Esophagus (tissue), 2 donors: Measurements from ENCODE around the gene ASH1L. TPM values are rescaled to one million over a fixed set of nuclear protein-coding genes. Genes with fewer than 3 reads are reported as not detected.
"Not testable (repeated sequence)": the region's sequence is repeated elsewhere in the genome, so short reads cannot be mapped to it uniquely, and the experiment has no call there.

ENCODE experiments used
- H3K27ac ChIP-seq, 2 donors: one replicate each; pipeline ENCODE4 v1.5.1; 2013; ENCODE audit warnings: low read depth in 2 of 2, mild to moderate bottlenecking in 2 of 2, inconsistent platforms in 1 of 2, low read length in 1 of 2, moderate library complexity in 1 of 2
- H3K27me3 ChIP-seq, 2 donors: one replicate each; pipeline ENCODE4 v1.6.1; 2013; ENCODE audit warnings: low read length in 2 of 2, control low read depth in 1 of 2, mild to moderate bottlenecking in 1 of 2; ENCODE audit not compliant: insufficient read depth in 2 of 2, control insufficient read depth in 1 of 2
- H3K36me3 ChIP-seq, 2 donors: one replicate each; pipeline ENCODE4 v1.6.1; 2013; ENCODE audit warnings: low read length in 1 of 2; ENCODE audit not compliant: control insufficient read depth in 2 of 2, insufficient read depth in 2 of 2
- H3K4me1 ChIP-seq, 2 donors: one replicate each; pipeline ENCODE4 v1.6.1; 2013; ENCODE audit warnings: low read length in 1 of 2; ENCODE audit not compliant: control insufficient read depth in 2 of 2, insufficient read depth in 2 of 2
- H3K4me3 ChIP-seq, 2 donors: one replicate each; pipeline ENCODE4 v1.5.1; 2013; ENCODE audit warnings: low read length in 2 of 2, mild to moderate bottlenecking in 2 of 2, low read depth in 1 of 2, moderate library complexity in 1 of 2
- H3K9me3 ChIP-seq, 2 donors: one replicate each; pipeline ENCODE4 v1.6.1; 2013; ENCODE audit warnings: mild to moderate bottlenecking in 2 of 2, low read depth in 1 of 2, low read length in 1 of 2, moderate library complexity in 1 of 2; ENCODE audit not compliant: control insufficient read depth in 2 of 2, insufficient read depth in 1 of 2
- WGBS, 2 donors: extraction: QIAGEN DNeasy Blood & Tissue Kit; methylation state at CpG; one replicate each; pipeline ENCODE4 v1.1.7; 2013; 5-methylcytosine and 5-hydroxymethylcytosine counted together
- polyA plus RNA-seq, 2 donors: library from polyadenylated mRNA; stranded (reverse); fragments of 200-250 nt; gene quantifications; one replicate each; pipeline ENCODE4 v1.2.3, GENCODE V29; 2013
- donor health status: healthy with polysubstance abuse.
- donor health status: Bipolar disorder and iron deficiency.

The ASH1L gene
- polyA plus RNA-seq, 2 donors, result 5.9 to 7.2 TPM

- H3K27ac ChIP-seq, H3K4me1 ChIP-seq, H3K4me3 ChIP-seq, H3K9me3 ChIP-seq, H3K27me3 ChIP-seq: not testable (repeated sequence)
- peaks cover 4 to 20% of the 10 kb centered on the region in 2 donors for H3K36me3 ChIP-seq
- 81 to 84% methylated on average over 7 of the region's 7 CpGs for WGBS, 2 donors
Observed at GRCh38 chr1:155328856-155329255, 233.7 kb downstream of the ASH1L start.

GRCh38 chr1:155327981-155328380, 234.6 kb downstream of the ASH1L start:
- no peaks in the 10 kb centered on the region for H3K27me3 ChIP-seq
- no peaks in the 10 kb centered on the region for H3K9me3 ChIP-seq
- 85 to 86% methylated on average over 4 of the region's 4 CpGs for WGBS, 2 donors
- H3K27ac ChIP-seq, result no peak overlapping the region
- no peak overlapping the region for H3K4me3 ChIP-seq
- peaks cover 0 to 9% of the 10 kb centered on the region in 2 donors for H3K4me1 ChIP-seq
- peaks cover 4 to 20% of the 10 kb centered on the region in 2 donors for H3K36me3 ChIP-seq

- Histone ChIP-seq H3K36me3 (peaks cover 4 to 20% of the 10 kb centered on the region in 2 donors), H3K9me3 (no peaks in the 10 kb centered on the region), H3K4me1 (peaks cover 2 to 14% of the 10 kb centered on the region in 2 donors), H3K27ac (no peak overlapping the region), H3K27me3 (no peaks in the 10 kb centered on the region), H3K4me3 (no peak overlapping the region)
- WGBS, 2 donors, result 86% methylated on average over 7 of the region's 7 CpGs
Observed at GRCh38 chr1:155326631-155327037, 236.0 kb downstream of the ASH1L start.

GRCh38 chr1:155326020-155326526, 236.5 kb downstream of the ASH1L start:
- 79 to 85% methylated on average over 6 of the region's 6 CpGs for whole genome bisulfite sequencing, 2 donors
- Histone ChIP-seq H3K4me1 (peaks cover 2 to 14% of the 10 kb centered on the region in 2 donors), H3K27ac (peak overlapping the region in 1 of 2 donors; percentile 43), H3K4me3 (no peak overlapping the region), H3K27me3 (no peaks in the 10 kb centered on the region), H3K36me3 (peaks cover 4 to 20% of the 10 kb centered on the region in 2 donors), H3K9me3 (no peaks in the 10 kb centered on the region)

GRCh38 chr1:155325603-155325893, 237.1 kb downstream of the ASH1L start:
- Histone ChIP-seq H3K9me3 (no peaks in the 10 kb centered on the region), H3K27ac (peak overlapping the region; percentile 96 to 99), H3K27me3 (no peaks in the 10 kb centered on the region), H3K4me1 (peaks cover 2 to 16% of the 10 kb centered on the region in 2 donors), H3K4me3 (peak overlapping the region; percentile 67 to 68), H3K36me3 (peaks cover 4 to 16% of the 10 kb centered on the region in 2 donors)
- WGBS, 2 donors, result 27 to 42% methylated on average over 6 of the region's 6 CpGs

- H3K27ac ChIP-seq, result peak overlapping the region; percentile 96 to 99
- H3K27me3 ChIP-seq, result no peaks in the 10 kb centered on the region
- H3K36me3 ChIP-seq, result peaks cover 0 to 12% of the 10 kb centered on the region in 2 donors
- WGBS, 2 donors, result 6 to 8% methylated on average over 58 to 59 of the region's 59 CpGs
- H3K4me1 ChIP-seq, result peaks cover 2 to 19% of the 10 kb centered on the region in 2 donors
- peak overlapping the region; percentile 67 to 68 for H3K4me3 ChIP-seq
- no peaks in the 10 kb centered on the region for H3K9me3 ChIP-seq
Observed at GRCh38 chr1:155324717-155325602, 237.6 kb downstream of the ASH1L start.

- H3K4me1 ChIP-seq, result peaks cover 2 to 19% of the 10 kb centered on the region in 2 donors
- 0% methylated on average over 32 to 44 of the region's 44 CpGs for WGBS, 2 donors
- peak overlapping the region; percentile 96 to 99 for H3K27ac ChIP-seq
Observed at GRCh38 chr1:155324037-155324716, 238.4 kb downstream of the ASH1L start.

GRCh38 chr1:155323729-155324036, 238.9 kb downstream of the ASH1L start:
- peaks cover 0 to 19% of the 10 kb centered on the region in 2 donors for H3K36me3 ChIP-seq
- no peaks in the 10 kb centered on the region for H3K9me3 ChIP-seq
- WGBS, 2 donors, result 0 to 1% methylated on average over 23 to 29 of the region's 29 CpGs
- no peaks in the 10 kb centered on the region for H3K27me3 ChIP-seq
- H3K4me3 ChIP-seq, result peak overlapping the region; percentile 67 to 68
- peak overlapping the region; percentile 96 to 99 for H3K27ac ChIP-seq
- H3K4me1 ChIP-seq, result peaks cover 2 to 19% of the 10 kb centered on the region in 2 donors

More at GRCh38 chr1:155324037-155324716, 238.4 kb downstream of the ASH1L start:
- Histone ChIP-seq H3K4me3 (peak overlapping the region; percentile 67 to 68), H3K36me3 (peaks cover 0 to 15% of the 10 kb centered on the region in 2 donors), H3K27me3 (no peaks in the 10 kb centered on the region), H3K9me3 (no peaks in the 10 kb centered on the region)

- 0 to 1% methylated on average over 28 to 58 of the region's 58 CpGs for WGBS, 2 donors
- peaks cover 2 to 19% of the 10 kb centered on the region in 2 donors for H3K4me1 ChIP-seq
- no peaks in the 10 kb centered on the region for H3K9me3 ChIP-seq
- peaks cover 0 to 23% of the 10 kb centered on the region in 2 donors for H3K36me3 ChIP-seq
- H3K4me3 ChIP-seq, result peak overlapping the region; percentile 67 to 68
- H3K27ac ChIP-seq, result peak overlapping the region; percentile 96 to 99
- no peaks in the 10 kb centered on the region for H3K27me3 ChIP-seq
Observed at GRCh38 chr1:155322953-155323728, 239.5 kb downstream of the ASH1L start.
